NOMO-1 treated with dmso at 0.1 percent for 144 hours (cell line): ENCODE measurements around the gene DYNLT3.

ENCODE experiments used
- DNase-seq: peaks from one replicate; lab custom pipeline; 2025; ENCODE audit not compliant: unreplicated experiment; lab: John Stamatoyannopoulos, UW

DYNLT3 gene

GRCh38 chrX:37846141-37846540 lies 1.2 kb downstream of the DYNLT3 start:
- no peak for DNase-seq

- no peak for DNase-seq
Measured at GRCh38 chrX:37844622-37845021, 2.7 kb downstream of the DYNLT3 start.

GRCh38 chrX:37840931-37841330 lies 6.4 kb downstream of the DYNLT3 start:
- no peak for DNase-seq

- no peak for DNase-seq
Measured at GRCh38 chrX:37834937-37835336, 12.4 kb downstream of the DYNLT3 start.

GRCh38 chrX:37830371-37830770 lies 17.0 kb downstream of the DYNLT3 start:
- no peak for DNase-seq

GRCh38 chrX:37829721-37830120 lies 17.6 kb downstream of the DYNLT3 start:
- no peak for DNase-seq

GRCh38 chrX:37825215-37825842 lies 22.0 kb downstream of the DYNLT3 start:
- no peak for DNase-seq

GRCh38 chrX:37824491-37825214 lies 22.7 kb downstream of the DYNLT3 start:
- no peak for DNase-seq

GRCh38 chrX:37820646-37821045 lies 26.7 kb downstream of the DYNLT3 start:
- no peak for DNase-seq

GRCh38 chrX:37818031-37818430 lies 29.3 kb downstream of the DYNLT3 start:
- DNase-seq, result peak; percentile 44

- DNase-seq, result no peak
Measured at GRCh38 chrX:37817579-37817978, 29.8 kb downstream of the DYNLT3 start.

- no peak for DNase-seq
Measured at GRCh38 chrX:37817176-37817575, 30.2 kb downstream of the DYNLT3 start.

- DNase-seq, result no peak
Measured at GRCh38 chrX:37816766-37817165, 30.6 kb downstream of the DYNLT3 start.

GRCh38 chrX:37815366-37815765 lies 32.0 kb downstream of the DYNLT3 start:
- DNase-seq, result peak; percentile 17

- peak; percentile 25 for DNase-seq
Measured at GRCh38 chrX:37813570-37813969, 33.8 kb downstream of the DYNLT3 start.

- DNase-seq, result no peak
Measured at GRCh38 chrX:37812110-37812509, 35.3 kb downstream of the DYNLT3 start.

- DNase-seq, result no peak
Measured at GRCh38 chrX:37809970-37810369, 37.4 kb downstream of the DYNLT3 start.

- no peak for DNase-seq
Measured at GRCh38 chrX:37803057-37803456, 44.3 kb downstream of the DYNLT3 start.

GRCh38 chrX:37802028-37802427 lies 45.3 kb downstream of the DYNLT3 start:
- peak; percentile 23 for DNase-seq

- DNase-seq, result no peak
Measured at GRCh38 chrX:37800717-37801116, 46.7 kb downstream of the DYNLT3 start.

- no peak for DNase-seq
Measured at GRCh38 chrX:37799936-37800335, 47.4 kb downstream of the DYNLT3 start.

- peak; percentile 91 for DNase-seq
Measured at GRCh38 chrX:37796805-37797204, 50.6 kb downstream of the DYNLT3 start.

GRCh38 chrX:37796310-37796709 lies 51.1 kb downstream of the DYNLT3 start:
- DNase-seq, result no peak
